Endodermal cell (in vitro differentiated cells): Measurements from ENCODE around the gene EPHB1. TPM values are rescaled to one million over a fixed set of nuclear protein-coding genes. Genes with fewer than 3 reads are reported as not detected.

Source experiments
- DNase-seq: peaks from one replicate; pipeline ENCODE4 v3.0.0-alpha.2; 2017
- H3K27ac ChIP-seq: 2 replicates; pipeline ENCODE4 v1.5.1; 2013; ENCODE audit warnings: mild to moderate bottlenecking, low read depth, low read length, moderate library complexity
- H3K27me3 ChIP-seq: 2 replicates; pipeline ENCODE4 v1.6.1; 2013; ENCODE audit warnings: mild to moderate bottlenecking, low read length, moderate library complexity; ENCODE audit not compliant: insufficient read depth, control insufficient read depth, poor library complexity, severe bottlenecking
- H3K36me3 ChIP-seq: 2 replicates; pipeline ENCODE4 v1.7.0; 2013; ENCODE audit warnings: mild to moderate bottlenecking, low read length, moderate library complexity; ENCODE audit not compliant: control insufficient read depth, insufficient read depth
- H3K4me1 ChIP-seq: one replicate; pipeline ENCODE4 v1.7.0; 2013; ENCODE audit warnings: low read length; ENCODE audit not compliant: control insufficient read depth, insufficient read depth
- H3K4me3 ChIP-seq: 2 replicates; pipeline ENCODE4 v1.5.1; 2013; ENCODE audit warnings: mild to moderate bottlenecking, low read length, moderate library complexity
- H3K9ac ChIP-seq: 2 replicates; pipeline ENCODE4 v1.6.1; 2013; ENCODE audit warnings: mild to moderate bottlenecking, low read length, moderate library complexity; ENCODE audit not compliant: poor library complexity, severe bottlenecking; ENCODE audit errors: extremely low read depth
- H3K9me3 ChIP-seq: 2 replicates; pipeline ENCODE4 v1.6.1; 2013; ENCODE audit warnings: mild to moderate bottlenecking, low read length, moderate library complexity; ENCODE audit not compliant: control insufficient read depth
- H3K27ac Mint-ChIP-seq: 2 replicates; pipeline ENCODE4 v1.8.0; 2020; ENCODE audit warnings: mixed read lengths
- H3K27me3 Mint-ChIP-seq: 2 replicates; pipeline ENCODE4 v1.8.0; 2021; ENCODE audit warnings: mild to moderate bottlenecking, mixed read lengths; ENCODE audit not compliant: insufficient read depth
- H3K36me3 Mint-ChIP-seq: 2 replicates; pipeline ENCODE4 v1.8.0; 2020; ENCODE audit warnings: low read depth, mixed read lengths
- H3K4me1 Mint-ChIP-seq: 2 replicates; pipeline ENCODE4 v1.8.0; 2020; ENCODE audit warnings: mixed read lengths
- H3K4me3 Mint-ChIP-seq: 2 replicates; pipeline ENCODE4 v1.8.0; 2020; ENCODE audit warnings: mild to moderate bottlenecking, moderate library complexity, mixed read lengths
- H3K9me3 Mint-ChIP-seq: 2 replicates; pipeline ENCODE4 v1.8.0; 2020; ENCODE audit warnings: mild to moderate bottlenecking, mixed read lengths
- WGBS, 2 experiments: methylation state at CpG; one replicate each; pipeline versions ENCODE4 v1.1.5 to v1.1.7; 2013; ENCODE audit warnings: missing lambda C conversion rate in 2 of 2, mixed read lengths in 1 of 2; ENCODE audit not compliant: insufficient coverage in 1 of 2, insufficient read length in 1 of 2; 5-methylcytosine and 5-hydroxymethylcytosine counted together
- total RNA-seq, 2 donors: library from RNA; stranded (reverse); fragmentation: NEBNext Ultra II Directional in 1 of 2; extraction: Animal tissue kit (Norgen Biotek cat#: 25700) in 1 of 2; gene quantifications; 2 replicates in 1 of 2; 3 replicates in 1 of 2; pipeline ENCODE4 v1.2.1, GENCODE V29; 2021
- TF ChIP-seq, protein P1 (sequence below): fragments of 200-600 bp; sonication (generic); conservative IDR thresholded peaks from 2 replicates; pipeline ENCODE4 v1.5.0; 2021; ENCODE audit warnings: antibody characterized with exemption, mild to moderate bottlenecking

Gene EPHB1
- total RNA-seq, 2 donors from 2014 or later, result 2.9 to 3.6 TPM

DNA sequence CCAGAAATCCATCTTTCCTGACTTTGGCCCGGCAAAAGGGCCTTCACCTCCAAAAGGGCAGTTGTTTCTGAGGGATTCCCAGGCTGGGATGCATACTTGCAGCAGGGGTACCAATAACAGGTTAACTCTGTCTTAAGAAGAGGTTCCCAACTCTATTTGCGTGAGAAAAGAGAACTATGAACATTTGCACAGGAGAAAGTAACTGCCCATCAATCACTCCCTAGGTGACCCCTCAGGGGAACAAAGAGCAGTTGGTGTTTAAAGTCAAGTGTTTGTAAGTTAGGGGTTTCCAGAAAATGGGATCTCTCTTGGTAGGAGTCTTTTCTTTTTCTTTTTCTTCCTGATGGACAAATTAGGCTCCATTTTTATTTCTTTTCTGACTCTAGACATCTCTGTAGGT lies 97.3 kb downstream of the EPHB1 start:
- H3K4me3 ChIP-seq, result no peak overlapping the region
- no peak for DNase-seq
- Mint-ChIP-seq H3K27ac (no peak overlapping the region), H3K36me3 (no peaks in the 10 kb centered on the region), H3K27me3 (peaks cover 78% of the 10 kb centered on the region), H3K9me3 (no peaks in the 10 kb centered on the region), H3K4me1 (no peaks in the 10 kb centered on the region), H3K4me3 (no peak overlapping the region)
- no peaks in the 10 kb centered on the region for H3K9me3 ChIP-seq
- H3K36me3 ChIP-seq, result no peaks in the 10 kb centered on the region
- H3K9ac ChIP-seq, result no peak overlapping the region
- H3K27me3 ChIP-seq, result peaks cover 27% of the 10 kb centered on the region
- TF ChIP-seq, protein P1, sequence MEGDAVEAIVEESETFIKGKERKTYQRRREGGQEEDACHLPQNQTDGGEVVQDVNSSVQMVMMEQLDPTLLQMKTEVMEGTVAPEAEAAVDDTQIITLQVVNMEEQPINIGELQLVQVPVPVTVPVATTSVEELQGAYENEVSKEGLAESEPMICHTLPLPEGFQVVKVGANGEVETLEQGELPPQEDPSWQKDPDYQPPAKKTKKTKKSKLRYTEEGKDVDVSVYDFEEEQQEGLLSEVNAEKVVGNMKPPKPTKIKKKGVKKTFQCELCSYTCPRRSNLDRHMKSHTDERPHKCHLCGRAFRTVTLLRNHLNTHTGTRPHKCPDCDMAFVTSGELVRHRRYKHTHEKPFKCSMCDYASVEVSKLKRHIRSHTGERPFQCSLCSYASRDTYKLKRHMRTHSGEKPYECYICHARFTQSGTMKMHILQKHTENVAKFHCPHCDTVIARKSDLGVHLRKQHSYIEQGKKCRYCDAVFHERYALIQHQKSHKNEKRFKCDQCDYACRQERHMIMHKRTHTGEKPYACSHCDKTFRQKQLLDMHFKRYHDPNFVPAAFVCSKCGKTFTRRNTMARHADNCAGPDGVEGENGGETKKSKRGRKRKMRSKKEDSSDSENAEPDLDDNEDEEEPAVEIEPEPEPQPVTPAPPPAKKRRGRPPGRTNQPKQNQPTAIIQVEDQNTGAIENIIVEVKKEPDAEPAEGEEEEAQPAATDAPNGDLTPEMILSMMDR, result no peak
- H3K4me1 ChIP-seq, result no peaks in the 10 kb centered on the region
- 0 to 40% methylated on average over 1 to 2 of the region's 2 CpGs for WGBS, 2 experiments
- H3K27ac ChIP-seq, result no peak overlapping the region

DNA sequence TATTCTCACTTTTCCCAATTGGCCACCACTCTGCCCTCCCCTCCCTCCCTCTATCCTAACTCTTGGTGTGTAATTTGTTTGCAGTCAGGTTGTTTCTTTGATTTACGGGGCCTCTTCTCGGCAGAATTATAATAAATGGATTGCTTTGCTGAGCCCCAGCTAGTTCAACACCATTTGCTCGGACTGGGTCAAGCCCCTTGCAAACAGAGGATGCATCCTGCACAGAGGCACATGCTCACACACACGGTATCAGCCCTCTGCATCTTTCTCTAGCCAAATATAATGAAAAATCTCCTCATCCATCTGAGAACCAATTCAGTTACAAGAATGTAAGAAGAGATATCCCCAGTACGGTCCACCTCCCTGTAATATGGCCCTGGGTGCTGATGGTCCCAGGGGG lies 97.7 kb downstream of the EPHB1 start:
- H3K27me3 Mint-ChIP-seq, result peaks cover 76% of the 10 kb centered on the region
- H3K36me3 ChIP-seq, result no peaks in the 10 kb centered on the region
- H3K9me3 Mint-ChIP-seq, result no peaks in the 10 kb centered on the region
- no peak overlapping the region for H3K27ac Mint-ChIP-seq
- H3K4me1 ChIP-seq, result no peaks in the 10 kb centered on the region
- TF ChIP-seq, protein P1, result no peak
- peaks cover 27% of the 10 kb centered on the region for H3K27me3 ChIP-seq
- no peak overlapping the region for H3K4me3 Mint-ChIP-seq
- H3K9ac ChIP-seq, result no peak overlapping the region
- 78 to 82% methylated on average over 2 to 5 of the region's 5 CpGs for WGBS, 2 experiments
- no peak for DNase-seq
- H3K36me3 Mint-ChIP-seq, result no peaks in the 10 kb centered on the region
- no peak overlapping the region for H3K27ac ChIP-seq
- no peaks in the 10 kb centered on the region for H3K4me1 Mint-ChIP-seq
- H3K9me3 ChIP-seq, result no peaks in the 10 kb centered on the region
- no peak overlapping the region for H3K4me3 ChIP-seq

DNA sequence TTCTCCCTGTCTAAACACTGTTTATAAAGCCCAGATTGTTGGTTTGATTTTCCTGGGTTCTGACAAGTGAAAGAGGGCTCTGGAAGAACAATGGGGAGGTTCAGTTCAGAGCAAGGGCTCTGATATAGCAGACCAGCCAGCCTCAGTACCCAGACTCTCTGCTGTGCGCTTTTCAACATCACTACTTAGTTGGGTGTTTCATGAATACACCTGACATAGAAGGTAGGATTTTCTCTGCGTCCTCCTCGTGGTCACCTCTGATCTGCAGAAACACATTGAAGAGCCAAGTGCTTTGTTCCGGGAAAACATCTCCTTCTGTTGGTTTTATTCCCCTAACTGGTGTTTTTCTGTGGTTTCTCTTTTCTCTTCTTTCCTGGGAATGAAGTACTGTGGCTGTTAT lies 99.5 kb downstream of the EPHB1 start:
- H3K4me3 Mint-ChIP-seq, result no peak overlapping the region

More for the DNA sequence above, 99.5 kb downstream of the EPHB1 start:
- H3K4me1 Mint-ChIP-seq, result no peaks in the 10 kb centered on the region
- 89 to 100% methylated on average over 4 of the region's 4 CpGs for WGBS, 2 experiments
- peaks cover 77% of the 10 kb centered on the region for H3K27me3 Mint-ChIP-seq
- DNase-seq, result no peak
- Histone ChIP-seq H3K27me3 (peaks cover 27% of the 10 kb centered on the region), H3K9ac (no peak overlapping the region), H3K4me1 (no peaks in the 10 kb centered on the region), H3K9me3 (no peaks in the 10 kb centered on the region), H3K27ac (no peak overlapping the region), H3K4me3 (no peak overlapping the region), H3K36me3 (no peaks in the 10 kb centered on the region)
- TF ChIP-seq, protein P1, result no peak
- H3K36me3 Mint-ChIP-seq, result no peaks in the 10 kb centered on the region
- H3K27ac Mint-ChIP-seq, result no peak overlapping the region
- H3K9me3 Mint-ChIP-seq, result no peaks in the 10 kb centered on the region
